ENCODE results near the gene CA14.
"Not testable (repeated sequence)": the region's sequence is repeated elsewhere in the genome, so short reads cannot be mapped to it uniquely, and the experiment has no call there.

CA14 gene

DNA sequence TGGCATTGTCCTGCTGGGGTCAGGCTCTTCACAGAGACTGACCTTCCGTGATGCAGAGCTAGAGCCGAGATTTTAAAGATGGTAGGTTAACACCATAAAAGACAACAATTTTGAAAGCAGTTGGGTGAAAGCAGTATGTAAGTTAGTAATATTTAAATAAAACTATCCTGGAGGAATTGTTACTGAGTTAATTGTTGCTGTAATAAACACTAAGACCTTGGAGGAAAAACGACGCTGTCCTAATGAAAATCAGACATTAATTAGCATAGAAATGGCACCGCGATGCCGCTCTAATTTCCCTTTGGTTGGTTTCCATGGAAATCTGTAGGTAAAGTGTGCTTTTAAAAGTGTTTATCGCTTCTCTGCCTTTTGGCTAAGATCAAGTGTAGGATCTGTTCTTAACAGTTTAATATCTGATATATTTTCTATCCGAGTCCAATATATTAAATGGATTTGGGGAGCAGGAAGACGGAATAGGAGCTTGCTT, 20.9 kb upstream of the CA14 start:
- no peak for DNase-seq

DNA sequence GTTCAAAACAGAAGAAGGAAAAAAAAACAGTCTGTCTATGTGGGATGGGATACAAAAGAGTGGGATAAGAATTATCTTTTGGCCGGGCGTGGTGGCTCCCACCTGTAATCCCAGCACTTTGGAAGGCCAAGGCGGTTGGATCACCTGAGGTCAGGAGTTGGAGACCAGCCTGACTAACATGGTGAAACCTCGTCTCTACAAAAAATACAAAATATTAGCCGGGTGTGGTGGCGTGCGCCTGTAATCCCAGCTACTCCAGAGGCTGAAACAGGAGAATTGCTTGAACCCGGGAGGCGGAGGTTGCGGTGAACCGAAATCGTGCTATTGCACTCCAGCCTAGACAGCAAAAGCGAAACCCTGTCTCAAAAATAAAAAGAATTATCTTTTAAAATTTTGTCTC, 20.4 kb upstream of the CA14 start:
- not testable (repeated sequence) for DNase-seq

DNA sequence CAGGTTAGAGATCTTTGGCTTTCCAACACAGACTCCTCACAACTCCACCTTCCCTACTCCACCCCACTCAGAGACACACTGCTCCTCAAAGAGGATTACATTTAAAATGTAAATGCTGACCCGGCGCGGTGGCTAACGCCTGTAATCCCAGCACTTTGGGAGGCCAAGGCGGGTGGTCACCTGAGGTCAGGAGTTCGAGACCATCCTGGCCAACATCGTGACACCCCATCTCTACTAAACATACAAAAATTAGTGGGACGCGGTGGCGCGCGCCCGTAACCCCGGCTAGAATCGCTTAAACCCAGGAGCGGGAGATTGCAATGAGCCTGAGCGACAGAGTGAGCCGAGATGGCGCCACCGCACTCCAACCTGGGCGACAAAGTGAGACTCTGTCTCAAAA, 19.8 kb upstream of the CA14 start:
- DNase-seq, result no peak

DNA sequence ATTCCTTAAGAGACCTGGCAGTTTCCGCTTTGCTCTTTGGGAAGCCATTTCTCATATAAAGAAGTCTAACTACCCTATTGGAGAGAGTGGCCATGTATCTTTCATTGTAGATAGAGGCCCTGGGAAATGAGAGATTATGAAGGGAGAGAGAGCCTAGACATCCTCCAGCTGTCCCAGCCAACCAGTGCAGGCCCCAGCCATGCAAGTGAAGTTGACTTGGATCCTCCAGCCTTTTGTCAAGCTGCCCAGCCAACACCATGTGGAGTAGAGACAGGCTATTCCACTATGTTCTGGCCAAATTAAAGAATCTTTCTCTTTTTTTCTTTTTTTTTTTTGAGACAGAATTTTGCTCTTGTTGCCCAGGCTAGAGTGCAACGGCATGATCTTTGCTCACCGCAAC, 14.6 kb upstream of the CA14 start:
- no peak for DNase-seq

DNA sequence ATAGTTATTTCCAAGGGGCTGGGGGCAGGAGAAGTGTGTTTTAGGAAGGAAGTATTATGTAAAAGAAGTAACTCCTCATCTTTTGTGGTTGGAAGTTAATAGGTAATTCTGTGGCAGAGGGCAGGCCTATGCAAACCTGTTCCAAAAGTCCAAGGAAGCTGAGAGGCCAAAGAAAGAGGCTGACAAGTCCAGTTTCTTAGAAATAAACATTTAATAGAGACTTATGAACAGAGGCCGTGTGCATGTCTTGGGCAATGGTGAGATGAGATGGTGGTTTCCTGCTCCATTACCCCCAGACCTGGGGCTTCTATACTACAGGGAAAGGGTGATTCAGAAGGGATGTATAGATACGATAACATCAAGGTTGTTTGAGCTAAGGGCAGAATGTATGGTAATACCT, 7.6 kb upstream of the CA14 start:
- no peak for DNase-seq

DNA sequence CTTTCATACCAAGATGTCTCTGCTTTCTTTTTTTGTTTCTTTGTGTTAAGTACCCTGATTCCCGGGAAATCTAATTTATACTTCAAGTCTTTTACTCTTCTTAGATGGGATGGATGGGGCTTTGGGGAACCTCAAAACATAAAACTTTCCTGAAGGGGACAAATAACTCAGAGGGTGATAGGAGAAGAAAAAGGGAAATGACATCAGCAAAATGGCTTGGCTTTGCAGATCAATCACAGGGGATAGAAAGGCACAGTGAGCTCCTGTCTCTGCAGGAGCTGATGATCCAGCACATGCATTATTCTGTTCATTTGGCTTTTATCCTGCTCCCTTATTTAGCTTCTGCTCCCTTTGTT, 1.4 kb upstream of the CA14 start:
- DNase-seq, result no peak

DNA sequence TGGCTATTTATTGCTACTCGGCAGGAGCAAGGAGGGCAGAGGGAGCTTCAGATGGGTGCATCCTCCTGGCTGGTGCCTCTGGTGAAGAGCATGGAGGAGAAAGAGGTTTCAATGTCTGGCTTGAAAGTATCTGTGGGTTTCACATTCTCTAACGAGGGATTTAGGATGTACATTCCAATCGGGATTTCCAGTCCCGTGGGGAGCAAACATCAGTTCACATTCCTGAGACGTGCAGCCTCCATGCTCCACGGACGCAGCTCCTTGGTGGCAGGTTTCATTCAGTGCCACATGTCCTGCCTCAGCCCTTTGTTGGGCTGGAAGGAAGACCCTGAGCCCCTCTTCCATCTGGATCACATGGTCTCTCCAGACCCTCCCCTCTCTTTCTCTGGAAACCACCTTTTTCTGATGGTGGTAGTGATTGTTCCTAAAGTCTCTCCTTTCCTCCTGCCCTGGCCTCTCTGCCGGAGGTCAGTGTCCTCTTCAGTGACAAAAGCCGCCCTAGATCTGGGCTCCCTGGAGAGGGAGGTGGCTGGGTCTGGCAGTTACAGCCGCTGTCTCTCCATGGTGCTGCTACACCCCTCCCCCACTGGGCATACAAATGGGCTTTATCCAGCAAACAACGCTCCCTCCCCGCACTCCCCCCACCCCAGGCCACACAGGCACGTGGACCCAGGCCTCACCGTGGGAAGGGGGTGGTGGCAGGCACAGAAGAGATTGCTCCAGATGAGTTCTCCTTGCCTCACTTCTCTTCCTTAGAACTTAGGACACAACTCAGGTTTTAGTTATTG, 826 bp upstream of the CA14 start:
- DNase-seq, result no peak

DNA sequence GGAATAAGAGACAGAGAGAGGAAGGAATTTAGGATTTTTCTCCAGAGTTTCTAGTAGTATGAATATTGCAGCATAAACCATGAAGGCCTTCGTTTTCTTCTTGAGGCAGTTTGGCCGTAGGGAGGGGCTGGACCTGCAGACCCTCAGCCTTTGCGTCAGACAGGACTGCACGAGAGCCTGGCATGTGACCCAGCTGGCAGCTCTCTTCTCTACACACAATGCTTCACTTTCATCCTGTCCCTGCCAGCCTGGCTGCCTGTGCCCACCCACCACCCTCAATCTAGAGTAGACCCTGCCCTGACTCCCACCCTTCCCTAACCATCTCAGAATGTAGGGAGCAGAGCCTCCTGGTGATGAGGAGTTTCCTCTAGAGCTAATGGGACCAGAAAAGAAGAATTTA, 1.6 kb downstream of the CA14 start:
- DNase-seq, result no peak

DNA sequence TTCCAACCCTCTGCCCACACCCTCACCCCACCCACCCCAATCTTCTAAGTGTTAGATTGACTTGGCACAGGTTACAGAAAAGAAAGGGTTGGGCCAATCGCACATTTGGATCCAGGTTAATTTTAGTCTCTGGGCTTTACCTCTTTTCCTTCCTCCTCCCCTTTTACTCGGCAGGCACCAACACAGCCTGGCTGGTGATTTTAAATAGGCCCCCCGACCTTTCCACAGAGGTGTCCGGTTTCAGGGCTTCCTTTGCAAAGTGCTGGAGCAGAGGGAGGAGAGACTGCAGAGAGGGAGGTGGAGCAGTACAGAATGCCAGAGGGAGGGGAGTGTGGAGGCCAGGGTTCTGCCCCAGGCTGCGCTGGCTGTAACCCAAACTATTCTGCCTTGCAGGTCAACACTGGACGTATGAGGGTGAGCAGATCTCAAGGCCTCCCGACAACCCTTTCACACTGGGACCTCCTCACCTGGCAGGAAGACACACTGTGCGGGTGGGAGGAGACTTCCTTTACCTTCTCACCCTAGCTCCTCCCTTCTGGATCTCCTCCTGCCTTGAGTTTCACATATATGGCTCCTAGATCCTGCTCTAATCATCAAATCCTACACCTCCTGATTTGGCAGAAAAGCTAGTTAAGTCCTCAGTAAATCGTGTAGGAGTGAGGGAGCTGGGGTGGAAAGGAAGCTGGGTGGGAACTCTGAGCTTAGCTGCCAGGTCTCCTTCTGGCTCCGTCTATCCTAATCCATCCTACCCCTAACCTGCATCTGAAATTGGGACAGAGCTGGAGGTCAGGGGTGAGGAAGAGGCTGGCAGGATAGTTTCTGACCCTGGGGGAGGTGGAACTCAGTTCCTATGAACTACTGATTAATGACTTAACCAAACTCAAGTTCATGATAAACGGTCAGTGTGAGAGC, 2.4 kb downstream of the CA14 start:
- DNase-seq, result no peak

DNA sequence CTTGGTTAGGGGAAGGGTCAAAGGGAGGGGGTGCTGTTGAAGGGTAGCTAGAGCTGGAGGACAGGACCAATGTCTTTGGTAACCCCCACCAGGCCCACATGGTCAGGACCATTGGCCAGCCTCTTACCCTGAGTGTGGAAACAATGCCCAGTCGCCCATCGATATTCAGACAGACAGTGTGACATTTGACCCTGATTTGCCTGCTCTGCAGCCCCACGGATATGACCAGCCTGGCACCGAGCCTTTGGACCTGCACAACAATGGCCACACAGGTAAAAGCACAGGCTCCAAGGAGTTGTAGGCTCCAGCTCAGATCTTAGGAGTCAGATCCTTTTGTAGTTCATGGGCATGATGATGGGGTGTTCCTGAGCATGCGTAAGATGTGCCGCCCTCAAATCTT, 3.8 kb downstream of the CA14 start:
- no peak for DNase-seq

DNA sequence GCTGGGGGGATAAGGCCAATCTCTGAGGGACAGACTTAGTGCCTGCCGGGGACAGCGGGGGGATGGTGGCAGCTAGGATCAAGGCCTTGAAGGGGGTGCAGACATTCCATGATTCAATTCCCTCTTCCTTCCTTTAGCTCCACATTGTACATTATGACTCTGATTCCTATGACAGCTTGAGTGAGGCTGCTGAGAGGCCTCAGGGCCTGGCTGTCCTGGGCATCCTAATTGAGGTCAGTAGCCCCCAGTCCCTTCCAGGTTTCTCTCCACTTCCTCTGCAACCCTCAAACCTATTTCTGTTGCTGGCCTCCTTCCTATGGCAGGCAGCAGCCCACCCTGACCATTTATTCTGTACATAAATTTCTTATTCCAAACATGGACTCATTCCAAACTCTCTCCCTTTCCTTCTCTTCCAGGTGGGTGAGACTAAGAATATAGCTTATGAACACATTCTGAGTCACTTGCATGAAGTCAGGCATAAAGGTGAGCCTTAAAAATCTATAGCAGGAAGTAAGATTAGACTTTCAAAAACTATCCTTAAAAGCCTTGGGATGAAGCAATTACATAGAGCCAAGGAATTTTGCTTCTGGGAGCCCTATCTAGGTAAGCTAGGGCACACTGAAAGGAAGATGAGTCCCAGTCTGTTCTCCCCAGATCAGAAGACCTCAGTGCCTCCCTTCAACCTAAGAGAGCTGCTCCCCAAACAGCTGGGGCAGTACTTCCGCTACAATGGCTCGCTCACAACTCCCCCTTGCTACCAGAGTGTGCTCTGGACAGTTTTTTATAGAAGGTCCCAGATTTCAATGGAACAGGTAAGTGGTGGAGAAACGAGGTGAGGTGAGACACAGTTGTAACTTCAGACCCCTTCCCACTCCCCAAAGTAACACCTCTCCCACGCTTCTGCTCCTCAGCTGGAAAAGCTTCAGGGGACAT, 5.1 kb downstream of the CA14 start:
- no peak for DNase-seq

DNA sequence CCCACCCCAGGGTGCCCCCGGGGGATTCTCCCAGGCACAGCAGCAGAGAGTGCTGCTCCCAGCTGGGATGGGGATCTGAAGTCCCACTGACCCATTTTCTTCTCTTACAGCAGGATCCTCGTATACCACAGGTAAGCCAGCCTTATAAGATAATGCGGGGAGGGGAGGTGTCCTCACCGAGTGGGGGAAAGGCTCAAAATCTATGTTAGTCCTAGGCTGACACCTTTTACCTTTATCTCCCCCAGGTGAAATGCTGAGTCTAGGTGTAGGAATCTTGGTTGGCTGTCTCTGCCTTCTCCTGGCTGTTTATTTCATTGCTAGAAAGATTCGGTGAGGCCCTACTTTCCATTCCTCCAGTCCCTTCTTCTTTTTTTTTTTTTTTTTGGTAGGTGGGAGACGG, 6.0 kb downstream of the CA14 start:
- DNase-seq, result no peak

DNA sequence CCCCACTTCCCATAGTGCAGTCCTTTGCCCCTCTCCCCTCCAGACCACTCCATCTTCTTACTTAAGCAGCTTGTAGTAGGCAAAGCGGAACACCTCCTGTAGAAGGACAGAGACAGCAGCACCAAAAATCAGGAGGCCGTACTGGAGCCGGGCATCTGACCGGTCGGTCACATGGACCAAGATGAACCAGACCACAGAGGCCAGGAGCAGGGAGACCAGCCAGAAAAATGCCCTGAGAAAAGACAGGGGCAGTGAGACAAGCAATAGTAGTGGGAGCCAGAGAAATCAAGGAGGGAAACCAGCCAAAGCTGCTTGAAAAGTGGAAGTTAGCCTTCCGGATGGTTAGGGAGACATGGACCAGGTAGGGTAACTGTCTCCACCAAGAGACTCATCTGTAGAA, 10.3 kb downstream of the CA14 start:
- no peak for DNase-seq

DNA sequence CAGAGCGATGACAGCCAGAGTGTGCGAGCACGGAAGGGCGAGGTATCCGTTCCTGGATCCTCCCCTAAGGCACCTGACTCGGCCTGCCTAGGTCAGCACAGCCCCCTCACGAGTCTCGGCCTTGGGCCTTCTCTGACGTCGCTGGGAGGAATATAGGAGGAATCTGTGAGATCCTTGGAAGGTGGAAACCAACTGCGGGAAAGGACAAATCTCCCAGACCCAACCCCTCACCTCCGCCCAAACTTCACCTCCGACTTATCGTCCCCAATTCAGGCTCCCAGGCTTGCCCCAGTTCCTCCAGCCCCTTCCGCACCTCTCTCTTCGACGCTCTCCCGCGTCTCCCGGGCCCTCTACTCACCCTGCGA, 10.7 kb downstream of the CA14 start:
- peak; percentile 15 for DNase-seq

DNA sequence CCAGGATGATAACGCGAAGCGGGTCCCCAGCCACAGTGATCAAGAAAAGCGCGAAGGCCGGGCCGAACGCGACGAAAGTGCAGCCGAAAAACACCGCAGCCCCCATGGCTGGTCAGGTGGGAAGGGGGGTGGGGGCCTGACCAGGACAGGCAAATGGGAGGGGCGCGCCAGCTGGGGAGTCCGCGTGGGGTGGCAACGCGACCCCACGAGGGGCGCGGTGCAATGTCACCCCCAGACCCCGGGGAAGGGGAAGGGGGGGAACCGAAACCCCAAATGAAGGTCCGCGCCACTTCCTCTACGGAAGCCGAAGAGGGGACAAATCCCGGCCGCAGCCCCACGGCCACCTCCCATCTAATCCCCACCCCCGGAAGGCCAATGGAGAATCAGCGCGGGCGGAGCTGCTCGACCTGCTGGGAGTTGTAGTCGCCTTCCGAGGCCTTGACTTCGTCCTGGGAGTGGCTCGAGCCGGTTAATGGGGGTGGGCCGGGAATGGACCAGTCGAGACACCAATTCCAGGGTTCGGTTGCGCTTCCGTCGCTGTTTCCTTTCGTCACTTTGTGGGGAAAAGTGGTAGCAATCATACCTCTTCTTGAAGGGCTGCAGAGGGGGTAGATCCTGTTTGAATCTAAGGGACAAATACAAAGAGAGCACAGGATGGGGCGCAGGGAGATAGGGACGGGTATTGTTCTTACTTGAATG, 11.3 kb downstream of the CA14 start, which contains the start of gene APH1A:
Gene APH1A, minus strand, starts transcription at position 312 of the 699 bp plus-strand sequence. Its CDS starts 206 bp downstream, at position 106.
- peak; percentile 87 for DNase-seq

DNA sequence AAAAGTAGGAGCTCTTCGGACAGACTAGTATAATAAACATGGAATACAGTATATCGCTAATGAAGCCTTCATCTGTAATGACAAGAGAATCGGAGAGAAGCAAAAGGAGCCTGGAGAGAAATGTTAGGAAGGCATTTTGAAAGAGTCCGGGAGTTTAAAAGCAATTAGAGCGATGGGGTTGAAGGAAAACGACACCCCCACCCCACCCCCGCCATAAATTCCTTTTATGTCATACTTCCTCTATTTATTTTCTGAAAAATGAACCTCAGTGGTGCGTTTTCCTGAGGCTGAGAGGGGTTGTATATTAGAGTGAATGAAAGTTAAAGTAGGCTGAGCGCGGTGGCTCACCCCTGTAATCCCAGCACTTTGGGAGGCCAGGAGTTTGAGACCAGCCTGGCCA, 11.9 kb downstream of the CA14 start:
- DNase-seq, result no peak

DNA sequence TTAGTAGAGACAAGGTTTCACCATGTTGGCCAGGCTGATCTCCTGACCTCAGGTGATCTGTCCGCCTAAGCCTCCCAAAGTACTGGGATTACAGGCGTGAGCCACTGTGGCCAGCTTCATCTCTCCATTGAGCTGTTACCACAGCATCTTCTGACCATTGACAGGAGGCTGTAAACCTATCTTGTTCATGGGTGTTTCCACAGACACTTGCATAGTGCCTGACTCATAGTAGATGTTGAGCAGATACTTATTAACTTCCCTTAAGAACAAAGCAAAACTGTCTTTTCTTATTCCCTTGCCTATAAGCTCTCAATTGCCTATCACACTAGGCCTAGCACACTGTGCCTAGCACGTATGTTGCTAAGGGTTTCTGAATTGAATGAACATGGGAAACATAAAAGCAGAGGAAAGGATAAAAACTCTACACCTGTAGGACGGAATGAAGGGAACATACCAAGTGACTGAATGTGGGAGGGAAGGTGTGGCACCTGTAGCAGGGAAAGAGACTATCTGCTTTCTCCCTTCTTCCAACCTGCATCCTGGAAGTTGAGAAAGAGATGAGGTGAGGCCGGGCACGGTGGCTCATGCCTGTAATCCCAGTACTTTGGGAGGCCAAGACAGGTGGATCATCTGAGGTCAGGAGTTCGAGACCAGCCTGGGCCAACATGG, 13.9 kb downstream of the CA14 start:
- no peak for DNase-seq

DNA sequence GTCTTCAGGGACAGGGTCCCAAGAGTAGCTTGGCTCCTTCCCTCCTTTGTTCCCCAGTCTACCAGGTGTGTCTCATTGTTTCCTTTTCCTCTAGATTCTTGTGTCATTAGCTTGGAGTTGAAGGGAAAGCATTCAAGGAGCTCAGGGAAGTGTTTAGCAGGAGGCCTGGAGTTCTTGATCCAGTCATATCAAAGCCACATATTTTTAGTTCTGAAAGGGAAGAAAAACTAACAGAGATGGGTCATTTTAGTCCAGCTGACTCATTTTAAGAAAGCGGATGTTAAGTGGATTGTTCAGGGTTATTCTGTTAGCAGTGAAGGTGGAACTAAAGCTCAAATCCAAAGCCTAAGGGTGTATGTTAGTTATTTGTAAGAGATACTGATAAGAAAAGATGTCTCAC, 15.7 kb downstream of the CA14 start:
- no peak for DNase-seq

DNA sequence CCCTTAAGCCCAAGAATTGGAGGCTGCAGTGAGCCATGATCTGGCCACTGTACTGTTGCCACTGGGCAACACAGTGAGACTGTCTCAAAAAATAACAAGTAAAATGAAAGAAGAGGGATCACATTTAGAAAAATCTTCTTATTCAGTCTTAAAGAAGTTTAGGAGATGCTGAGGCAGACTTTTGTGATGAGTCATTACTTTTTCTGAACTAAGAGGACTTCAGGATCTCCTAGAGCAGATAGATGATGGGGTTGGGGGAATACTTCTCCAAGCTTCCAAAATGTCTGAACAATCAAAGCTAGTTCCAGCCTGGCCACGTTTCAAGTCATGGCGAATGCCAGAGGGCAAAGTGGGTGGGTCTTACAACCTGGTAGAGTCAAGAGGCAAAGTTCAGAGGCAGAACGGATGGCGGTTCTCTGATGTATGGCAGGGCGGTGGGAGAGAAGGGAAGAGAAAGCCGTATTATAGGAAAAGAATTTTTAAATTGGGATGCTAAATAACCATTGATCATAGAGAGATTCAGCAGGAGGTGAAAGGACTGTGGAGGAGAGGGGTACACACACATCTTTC, 22.6 kb downstream of the CA14 start:
- no peak for DNase-seq

DNA sequence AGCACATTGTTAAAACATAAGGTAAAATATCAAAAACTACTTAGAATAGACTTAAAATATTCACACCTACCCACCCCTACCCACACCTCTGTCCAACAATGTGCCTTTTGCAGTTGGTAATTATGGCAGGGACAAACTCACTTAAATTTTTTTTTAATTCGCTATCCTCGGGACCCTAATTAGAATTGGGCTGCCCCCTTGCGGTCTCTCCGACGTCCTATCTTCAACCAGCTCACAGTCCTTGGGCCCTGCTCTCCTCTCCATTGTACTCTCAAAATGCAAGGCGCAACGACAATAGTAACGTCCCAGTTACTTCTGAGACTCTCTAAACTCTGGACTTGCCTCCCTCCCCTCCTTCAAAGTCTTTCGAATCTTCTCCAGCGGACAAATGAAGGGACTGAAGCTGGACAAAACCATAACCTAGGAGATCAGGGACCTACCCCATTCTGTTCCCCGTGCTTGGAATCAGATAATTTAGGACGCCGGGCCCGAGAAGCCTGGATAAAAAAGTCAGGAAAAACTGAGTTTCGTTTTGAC, 23.7 kb downstream of the CA14 start:
- DNase-seq, result peak; percentile 36
